Islet of Langerhans (tissue), 1 donor: ENCODE data around the gene GUCA2B.

Experiments
- FAIRE-seq: peaks from one replicate; lab custom pipeline; 2011; peaks lifted over from hg19 to GRCh38; lab: Jason Lieb, UNC

GUCA2B gene

DNA sequence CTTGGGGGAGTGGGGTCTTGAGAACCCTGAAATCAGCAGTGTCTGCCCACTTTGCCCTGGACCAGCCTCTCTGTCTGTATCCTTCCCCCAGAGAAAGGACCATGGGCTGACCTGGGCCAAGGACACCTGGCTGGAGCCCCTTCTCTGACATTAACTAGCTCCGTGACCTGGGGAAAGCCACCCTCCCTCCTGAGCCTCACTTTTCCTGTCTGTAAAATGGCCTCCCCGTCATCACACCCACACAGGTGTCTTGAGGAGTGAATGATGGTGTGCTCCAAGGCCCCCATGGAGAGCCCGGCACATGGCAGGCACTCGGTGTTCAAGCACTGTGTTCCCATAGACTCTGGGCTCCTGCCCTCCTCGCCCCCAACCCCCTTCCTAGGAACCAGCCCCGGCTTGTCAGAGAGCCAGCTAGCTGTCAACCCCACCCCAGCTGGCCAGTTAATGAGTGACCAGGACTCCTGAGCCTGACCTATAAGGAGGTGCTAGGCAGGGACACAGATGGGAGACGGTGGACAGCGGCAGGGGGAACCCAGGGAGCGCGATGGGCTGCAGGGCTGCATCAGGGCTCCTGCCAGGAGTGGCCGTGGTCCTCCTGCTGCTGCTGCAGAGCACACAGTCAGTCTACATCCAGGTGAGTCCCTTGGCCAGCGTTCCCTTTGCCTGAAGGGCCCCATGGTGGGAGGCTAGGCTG is at the start of gene GUCA2B:
TSS of gene GUCA2B (plus strand) at position 504 of the 694 bp plus-strand sequence. CDS start at position 545, 41 bp downstream.
- FAIRE-seq: no peak

GRCh38 chr1:42105025-42105424 is 48.2 kb upstream of the GUCA2B start:
- FAIRE-seq: no peak

- FAIRE-seq: no peak
Observed at GRCh38 chr1:42108309-42108708, 44.9 kb upstream of the GUCA2B start.

DNA sequence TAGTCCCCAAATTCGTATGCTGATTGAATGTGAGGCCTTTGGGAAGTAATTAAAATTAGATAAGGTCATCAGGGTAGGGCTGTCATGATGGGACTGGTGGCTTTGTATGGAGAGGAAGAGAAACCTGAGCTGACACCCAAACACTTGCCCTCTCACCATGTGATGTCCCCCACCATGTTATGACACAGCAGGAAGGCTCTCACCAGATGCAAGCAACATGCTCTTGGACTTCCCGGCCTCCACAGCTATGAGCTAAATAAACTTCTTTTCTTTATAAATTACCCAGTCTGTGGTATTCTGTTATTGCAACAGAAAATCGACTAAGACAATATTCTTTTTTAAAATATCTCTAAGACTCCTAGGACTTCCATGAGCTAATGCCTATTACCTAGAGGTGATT is 43.6 kb upstream of the GUCA2B start:
- no peak for FAIRE-seq

DNA sequence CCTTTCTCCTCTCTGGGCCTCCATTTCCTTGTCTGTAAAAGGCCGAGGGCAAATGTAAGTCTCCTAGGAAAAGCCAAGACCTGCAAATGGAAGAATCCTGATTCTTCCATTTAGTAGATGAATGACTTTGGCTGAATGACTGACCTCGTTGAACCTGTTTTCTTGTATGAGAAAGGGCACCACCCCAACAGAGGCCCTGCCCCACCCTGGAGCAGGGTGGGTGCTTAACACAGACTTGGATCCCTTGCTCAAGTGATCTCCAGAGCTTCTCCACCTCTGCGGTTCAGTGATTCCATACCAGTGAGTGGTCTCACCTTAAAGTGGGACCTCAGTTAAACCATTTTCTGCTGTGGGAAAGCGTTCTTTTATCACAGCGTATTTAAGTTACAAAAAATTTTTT is 39.0 kb upstream of the GUCA2B start:
- no peak for FAIRE-seq

DNA sequence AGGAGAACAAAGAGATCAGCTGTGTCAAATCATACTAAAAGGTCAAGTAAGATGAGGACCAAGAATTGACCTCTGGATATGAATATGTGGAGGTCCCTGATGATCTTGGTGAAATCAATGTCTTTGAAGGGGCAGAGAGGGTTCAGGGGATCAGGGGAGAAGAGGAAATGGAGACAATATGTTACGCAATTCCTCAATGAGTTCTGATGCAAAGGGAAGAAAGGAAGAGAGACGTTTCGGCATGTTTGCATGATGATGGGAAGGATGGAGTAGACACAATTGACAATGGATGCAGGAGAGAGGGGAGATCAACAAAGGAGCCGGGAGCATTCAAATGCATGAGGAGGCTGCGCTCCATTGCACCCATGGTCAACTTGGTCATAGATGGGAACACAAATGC is 36.0 kb upstream of the GUCA2B start:
- FAIRE-seq: no peak

- no peak for FAIRE-seq
Observed at GRCh38 chr1:42118125-42118524, 35.1 kb upstream of the GUCA2B start.

GRCh38 chr1:42122408-42122807 is 30.8 kb upstream of the GUCA2B start:
- peak; percentile 70 for FAIRE-seq

DNA sequence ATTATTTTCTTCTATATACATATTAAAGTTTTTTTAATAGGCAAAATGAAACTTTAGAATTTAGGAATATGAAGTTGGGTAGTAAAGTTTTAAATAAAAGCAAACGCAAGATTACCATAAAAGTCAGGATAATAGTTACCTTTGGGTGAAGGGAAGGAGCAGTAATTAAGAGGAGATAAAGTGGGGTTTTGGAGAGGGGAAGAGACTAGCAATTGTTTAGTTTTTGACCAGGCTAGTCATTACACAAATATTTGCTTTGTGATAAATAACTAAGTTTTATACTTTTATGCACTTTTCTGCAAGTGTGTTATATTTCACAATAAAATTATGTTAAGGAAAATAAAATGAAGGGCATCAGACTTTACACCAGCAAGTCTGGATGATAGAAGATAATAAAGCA is 27.7 kb upstream of the GUCA2B start:
- peak; percentile 17 for FAIRE-seq

- FAIRE-seq: no peak
Observed at GRCh38 chr1:42127767-42128166, 25.4 kb upstream of the GUCA2B start.

DNA sequence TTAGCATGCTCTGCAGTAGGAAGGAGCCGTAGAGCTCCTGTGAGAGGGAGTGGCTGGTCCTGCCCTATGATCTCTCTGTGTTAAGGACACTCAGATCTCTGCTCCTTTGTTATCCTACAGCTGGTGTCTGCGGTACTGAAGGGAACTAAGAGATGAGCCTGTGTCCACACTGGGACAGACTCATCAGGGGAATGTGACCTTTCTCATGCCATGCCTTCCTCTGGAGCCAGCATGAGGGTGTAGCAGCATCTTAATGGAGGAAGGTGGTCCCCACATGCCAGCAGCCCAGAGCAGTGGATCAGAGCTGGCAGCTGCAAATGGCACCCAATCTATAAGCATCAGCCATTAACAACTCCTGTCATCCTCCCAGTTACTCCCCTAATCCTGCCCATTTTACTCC is 24.7 kb upstream of the GUCA2B start:
- no peak for FAIRE-seq

DNA sequence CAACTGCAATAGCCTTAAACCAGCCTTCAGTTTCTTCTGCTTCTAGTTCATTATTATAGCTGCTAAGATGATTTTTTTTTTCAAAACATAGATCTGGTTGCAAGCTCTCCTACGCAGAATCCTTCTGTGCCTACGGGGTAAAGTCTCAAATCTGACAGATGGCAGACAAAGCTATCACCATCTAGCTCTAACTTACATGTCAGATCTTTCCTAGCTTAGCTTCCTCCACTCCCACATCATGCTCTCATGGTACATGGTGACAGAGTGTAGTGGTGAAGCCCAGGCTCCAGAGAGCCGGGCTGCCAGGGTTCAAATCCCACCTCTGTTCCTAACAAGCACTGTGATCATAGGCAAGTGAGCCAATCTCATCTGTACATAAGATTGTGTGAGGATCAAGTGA is 24.2 kb upstream of the GUCA2B start:
- no peak for FAIRE-seq

DNA sequence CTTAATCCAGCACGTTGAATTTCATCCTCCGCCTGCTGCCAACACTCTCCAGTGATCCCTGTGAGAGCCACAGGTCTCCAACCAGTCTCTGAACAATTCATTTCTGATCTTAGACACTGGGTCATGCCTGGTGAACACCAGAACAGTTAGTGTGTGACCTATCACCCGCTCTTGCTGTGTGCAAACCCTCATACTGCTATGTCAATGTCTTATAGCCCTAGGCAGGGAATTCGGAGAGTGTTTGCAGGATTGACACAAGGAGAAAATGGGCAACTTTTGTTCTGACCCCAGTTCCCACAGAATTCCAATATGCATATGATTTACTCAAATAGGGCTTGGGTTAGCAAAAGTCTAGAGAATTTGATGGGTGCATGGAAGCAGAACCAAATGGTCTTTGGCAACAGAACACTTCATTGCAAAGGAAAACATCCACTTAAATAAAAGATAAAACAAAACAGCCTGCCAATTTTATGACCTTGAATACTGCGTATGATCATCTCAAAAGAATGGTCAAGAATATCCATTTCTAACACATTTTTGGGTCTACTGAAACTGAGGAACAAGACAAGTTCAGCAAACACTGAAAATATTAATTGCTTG is 23.0 kb upstream of the GUCA2B start:
- no peak for FAIRE-seq

- FAIRE-seq: no peak
Observed at GRCh38 chr1:42133390-42133789, 19.8 kb upstream of the GUCA2B start.

DNA sequence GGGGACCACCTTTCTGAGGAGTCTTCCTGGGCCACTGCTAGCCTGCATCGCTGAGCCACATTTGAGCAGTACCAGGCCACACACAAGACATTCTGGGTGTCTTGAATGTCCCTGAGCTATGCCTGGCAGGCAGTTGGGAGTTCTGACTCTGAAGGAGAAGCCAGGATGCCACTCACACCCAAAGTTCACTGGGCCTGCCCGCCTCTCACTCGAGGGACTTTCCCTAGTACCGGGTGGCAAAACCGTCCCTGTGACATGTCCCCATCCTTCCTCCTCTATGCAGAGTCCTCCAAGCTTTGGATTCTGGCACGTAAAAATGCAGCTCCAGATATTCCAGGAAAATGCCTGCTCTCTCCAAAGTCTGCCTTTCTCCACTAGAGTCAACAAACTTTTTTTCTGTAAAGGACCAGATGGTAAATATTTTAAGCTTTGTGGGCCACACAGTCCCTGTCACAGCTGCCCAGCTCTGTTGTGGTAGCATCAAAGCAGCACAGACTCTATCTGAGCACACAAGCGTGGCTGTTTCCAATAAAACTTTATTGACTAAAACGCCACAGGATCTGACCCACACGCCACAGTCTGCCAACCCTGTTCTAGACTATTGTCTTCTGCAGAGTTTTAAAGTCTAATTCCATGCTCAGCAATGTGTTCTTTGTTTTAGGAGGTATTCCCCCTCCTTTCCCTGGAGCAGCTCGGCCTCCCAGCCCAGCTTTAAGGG is 19.2 kb upstream of the GUCA2B start:
- FAIRE-seq: no peak

DNA sequence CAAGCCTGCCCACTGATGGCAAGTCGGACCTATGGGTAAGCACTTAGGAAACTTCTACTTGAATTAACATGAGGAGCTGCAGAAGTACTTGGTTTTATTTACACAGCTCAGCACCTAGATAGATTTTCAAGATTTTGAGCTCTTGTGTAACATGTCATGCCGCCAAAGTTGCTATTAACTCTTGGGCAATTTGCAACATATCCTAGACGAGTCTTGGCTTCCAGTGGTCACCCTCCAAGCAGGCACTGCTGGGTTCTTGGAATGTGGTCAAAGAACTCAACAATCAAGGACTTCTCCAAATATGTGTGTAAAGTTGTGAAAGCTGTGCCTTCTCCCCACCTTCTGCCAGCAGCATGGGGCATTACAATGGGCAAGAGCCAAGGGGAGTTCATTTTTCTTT is 17.8 kb upstream of the GUCA2B start:
- no peak for FAIRE-seq

GRCh38 chr1:42136466-42136865 is 16.7 kb upstream of the GUCA2B start:
- FAIRE-seq: no peak

- FAIRE-seq: no peak
Observed at GRCh38 chr1:42137766-42138165, 15.4 kb upstream of the GUCA2B start.

GRCh38 chr1:42138586-42138985 is 14.6 kb upstream of the GUCA2B start:
- no peak for FAIRE-seq

DNA sequence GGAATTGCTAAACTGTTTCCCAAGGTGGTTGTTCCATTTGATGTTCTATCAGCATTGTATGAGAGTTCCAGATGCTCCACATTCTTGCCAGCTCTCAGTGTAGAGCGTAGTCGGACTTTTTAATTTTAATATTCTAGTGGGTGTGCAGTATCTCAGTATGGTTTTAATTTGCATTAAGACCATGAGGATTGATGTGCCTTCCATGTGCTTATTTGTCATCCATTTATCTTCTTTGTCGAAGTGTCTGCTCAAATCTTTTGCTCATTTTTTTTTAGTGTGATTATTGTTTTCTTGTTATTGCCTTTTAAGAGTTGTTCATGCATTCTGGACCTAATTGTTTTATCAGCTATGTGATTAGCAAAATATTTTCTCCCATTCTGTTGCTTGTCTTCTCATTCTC is 13.8 kb upstream of the GUCA2B start:
- no peak for FAIRE-seq

DNA sequence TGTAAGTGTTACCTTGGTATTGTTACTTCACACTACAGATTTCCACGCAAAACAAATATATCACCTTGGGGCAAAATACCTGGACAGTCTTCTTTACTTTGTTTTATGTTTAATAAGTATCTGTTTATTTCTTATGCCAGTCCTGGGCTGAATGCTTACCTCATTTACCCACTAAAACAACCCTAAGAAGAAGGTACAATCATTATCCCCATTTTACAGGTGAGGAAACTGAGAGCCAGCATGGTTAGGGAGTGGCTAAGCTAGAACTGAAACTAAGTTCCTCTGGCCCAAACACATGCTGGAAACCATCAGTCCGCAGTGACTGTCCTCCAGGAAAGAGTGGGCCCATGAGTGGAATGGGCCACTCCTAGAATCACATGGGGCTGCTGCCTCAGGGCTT is 13.0 kb upstream of the GUCA2B start:
- FAIRE-seq: no peak

- no peak for FAIRE-seq
Observed at GRCh38 chr1:42141978-42142377, 11.2 kb upstream of the GUCA2B start.

GRCh38 chr1:42142894-42143675 is 10.1 kb upstream of the GUCA2B start:
- FAIRE-seq: no peak
